Tibial nerve (tissue), 4 donors: ENCODE data around the gene MRPL33. TPM values are rescaled to one million over a fixed set of nuclear protein-coding genes. Genes with fewer than 3 reads are reported as not detected.

Experiments used
- DNase-seq, 2 donors: peaks; one replicate each; pipeline ENCODE4 v3.0.0-alpha.2; 2019; ENCODE audit warnings: low spot score in 2 of 2
- H3K27ac ChIP-seq, 4 donors: fragments of 200-600 bp; sonication (generic) in 3 of 4; one replicate each; pipeline ENCODE4 v1.5.1; 2017 to 2019; ENCODE audit warnings: mild to moderate bottlenecking in 1 of 4
- H3K27me3 ChIP-seq, 2 donors: fragments of 200-600 bp; sonication (generic) in 1 of 2; one replicate each; pipeline versions ENCODE4 v1.5.1 to v1.6.0; 2017 to 2019
- H3K36me3 ChIP-seq, 3 donors: fragments of 200-600 bp; sonication (generic); one replicate each; pipeline ENCODE4 v1.5.1; 2018 to 2019
- H3K4me1 ChIP-seq, 4 donors: fragments of 200-600 bp; sonication (generic) in 3 of 4; one replicate each; pipeline ENCODE4 v1.5.1; 2017 to 2019
- H3K4me3 ChIP-seq, 4 donors: fragments of 200-600 bp; sonication (generic) in 3 of 4; one replicate each; pipeline ENCODE4 v1.5.1; 2017 to 2019; ENCODE audit warnings: mild to moderate bottlenecking in 1 of 4, moderate library complexity in 1 of 4
- H3K9me3 ChIP-seq, 4 donors: fragments of 200-600 bp; sonication (generic) in 3 of 4; one replicate each; pipeline ENCODE4 v1.5.1; 2017 to 2019
- EP300 ChIP-seq, 2 donors: sonication (generic); formaldehyde crosslinking; IDR thresholded peaks; one replicate each; pipeline ENCODE4 v1.6.1; 2017; ENCODE audit warnings: antibody characterized with exemption in 2 of 2, mild to moderate bottlenecking in 1 of 2
- POLR2A ChIP-seq, 2 donors: fragments of 450-650 bp; IDR thresholded peaks; one replicate each; pipeline ENCODE4 v1.6.1; 2017; ENCODE audit warnings: antibody characterized with exemption in 2 of 2, mild to moderate bottlenecking in 2 of 2, moderate library complexity in 2 of 2
- WGBS, 2 donors: methylation state at CpG; one replicate each; pipeline ENCODE4 v1.1.5; 2018; 5-methylcytosine and 5-hydroxymethylcytosine counted together
- total RNA-seq, 4 donors: library from RNA; depleted of rRNA; stranded (reverse); fragments of >200 nt; gene quantifications; one replicate each; pipeline ENCODE4 v1.1.0, GENCODE V29; 2016
- TF ChIP-seq, protein P1 (sequence below), 5 experiments: fragments of 200-600 bp in 3 of 5; fragments of 450-650 bp in 2 of 5; sonication (generic) in 3 of 5; IDR thresholded peaks; one replicate each; pipeline ENCODE4 v1.5.1; 2016 to 2019; ENCODE audit warnings: antibody characterized with exemption in 5 of 5, mild to moderate bottlenecking in 3 of 5, moderate library complexity in 2 of 5

The MRPL33 gene
- total RNA-seq, 4 donors from 2014 or later, result 101 to 186 (median 119) TPM

GRCh38 chr2:27766287-27766661, 5.2 kb upstream of the MRPL33 start:
- peak overlapping the region in 1 of 4 donors; percentile 36 for H3K4me3 ChIP-seq
- H3K4me1 ChIP-seq, result peaks cover 0 to 33% (median 3%) of the 10 kb centered on the region in 4 donors
- H3K27me3 ChIP-seq, result no peaks in the 10 kb centered on the region
- TF ChIP-seq, protein P1, sequence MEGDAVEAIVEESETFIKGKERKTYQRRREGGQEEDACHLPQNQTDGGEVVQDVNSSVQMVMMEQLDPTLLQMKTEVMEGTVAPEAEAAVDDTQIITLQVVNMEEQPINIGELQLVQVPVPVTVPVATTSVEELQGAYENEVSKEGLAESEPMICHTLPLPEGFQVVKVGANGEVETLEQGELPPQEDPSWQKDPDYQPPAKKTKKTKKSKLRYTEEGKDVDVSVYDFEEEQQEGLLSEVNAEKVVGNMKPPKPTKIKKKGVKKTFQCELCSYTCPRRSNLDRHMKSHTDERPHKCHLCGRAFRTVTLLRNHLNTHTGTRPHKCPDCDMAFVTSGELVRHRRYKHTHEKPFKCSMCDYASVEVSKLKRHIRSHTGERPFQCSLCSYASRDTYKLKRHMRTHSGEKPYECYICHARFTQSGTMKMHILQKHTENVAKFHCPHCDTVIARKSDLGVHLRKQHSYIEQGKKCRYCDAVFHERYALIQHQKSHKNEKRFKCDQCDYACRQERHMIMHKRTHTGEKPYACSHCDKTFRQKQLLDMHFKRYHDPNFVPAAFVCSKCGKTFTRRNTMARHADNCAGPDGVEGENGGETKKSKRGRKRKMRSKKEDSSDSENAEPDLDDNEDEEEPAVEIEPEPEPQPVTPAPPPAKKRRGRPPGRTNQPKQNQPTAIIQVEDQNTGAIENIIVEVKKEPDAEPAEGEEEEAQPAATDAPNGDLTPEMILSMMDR (IDR thresholded peaks at IDR 0.05), result no peak
- TF ChIP-seq EP300 (IDR thresholded peaks at IDR 0.05) (no peak), POLR2A (IDR thresholded peaks at IDR 0.05) (no peak)
- WGBS, 2 donors, result 86 to 87% methylated on average over 2 of the region's 2 CpGs
- no peaks in the 10 kb centered on the region for H3K9me3 ChIP-seq
- H3K36me3 ChIP-seq, result no peaks in the 10 kb centered on the region
- no peak overlapping the region for H3K27ac ChIP-seq
- DNase-seq, result no peak

- no peaks in the 10 kb centered on the region for H3K27me3 ChIP-seq
- H3K27ac ChIP-seq, result peak overlapping the region; percentile 71 to 90 (median 86)
- H3K9me3 ChIP-seq, result no peaks in the 10 kb centered on the region
- peaks cover 0 to 21% (median 0%) of the 10 kb centered on the region in 3 donors for H3K36me3 ChIP-seq
- no peak for DNase-seq
- H3K4me1 ChIP-seq, result peaks cover 0 to 43% (median 16%) of the 10 kb centered on the region in 4 donors
- TF ChIP-seq, protein P1 (IDR thresholded peaks at IDR 0.05), result no peak
- TF ChIP-seq EP300 (IDR thresholded peaks at IDR 0.05), result no peak
- no peak for TF ChIP-seq POLR2A (IDR thresholded peaks at IDR 0.05)
- 7 to 10% methylated on average over 13 of the region's 13 CpGs for WGBS, 2 donors
- peak overlapping the region; percentile 68 to 84 (median 79) for H3K4me3 ChIP-seq
Observed at GRCh38 chr2:27771202-27771547, 344 bp upstream of the MRPL33 start.

DNA sequence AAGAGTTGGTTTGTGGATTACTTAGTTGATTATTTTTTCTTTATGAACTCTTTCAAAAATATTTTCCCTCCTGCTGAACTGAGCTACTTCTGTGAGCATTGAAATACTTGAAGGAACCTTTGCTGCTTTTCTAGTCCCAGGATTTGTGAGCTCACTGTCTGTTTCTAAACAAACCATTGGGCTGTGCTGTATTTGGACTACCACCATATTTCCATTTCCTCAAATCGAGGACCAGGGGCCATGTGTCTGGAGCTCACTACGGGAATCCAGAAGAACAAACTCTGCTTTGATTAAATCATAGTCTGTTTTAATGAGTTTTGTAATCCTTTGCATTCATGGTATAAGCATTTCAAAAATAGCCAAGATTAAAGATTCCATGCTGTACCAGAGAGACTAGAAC, 1.3 kb downstream of the MRPL33 start:
- TF ChIP-seq, protein P1 (IDR thresholded peaks at IDR 0.05), result no peak
- TF ChIP-seq POLR2A (IDR thresholded peaks at IDR 0.05) (no peak), EP300 (IDR thresholded peaks at IDR 0.05) (no peak)
- Histone ChIP-seq H3K36me3 (peaks cover 0 to 23% (median 0%) of the 10 kb centered on the region in 3 donors), H3K4me3 (peak overlapping the region in 3 of 4 donors; percentile 68 to 84 (median 77)), H3K9me3 (no peaks in the 10 kb centered on the region), H3K4me1 (peaks cover 0 to 49% (median 17%) of the 10 kb centered on the region in 4 donors), H3K27me3 (no peaks in the 10 kb centered on the region), H3K27ac (peak overlapping the region in 2 of 4 donors; percentile 87 to 90)
- no peak for DNase-seq
- 15 to 18% methylated on average over 2 of the region's 2 CpGs for WGBS, 2 donors

- TF ChIP-seq EP300 (IDR thresholded peaks at IDR 0.05), result no peak
- TF ChIP-seq POLR2A (IDR thresholded peaks at IDR 0.05), result no peak
- TF ChIP-seq, protein P1 (IDR thresholded peaks at IDR 0.05), result no peak
- peaks cover 0 to 27% (median 0%) of the 10 kb centered on the region in 3 donors for H3K36me3 ChIP-seq
- DNase-seq, result no peak
- no peaks in the 10 kb centered on the region for H3K9me3 ChIP-seq
- no peaks in the 10 kb centered on the region for H3K27me3 ChIP-seq
- WGBS, 2 donors, result 70 to 71% methylated on average over 5 of the region's 5 CpGs
- H3K4me1 ChIP-seq, result peaks cover 0 to 59% (median 19%) of the 10 kb centered on the region in 4 donors
- no peak overlapping the region for H3K4me3 ChIP-seq
- H3K27ac ChIP-seq, result peak overlapping the region in 2 of 4 donors; percentile 23 to 90
Observed at GRCh38 chr2:27773959-27774358, 2.4 kb downstream of the MRPL33 start.

DNA sequence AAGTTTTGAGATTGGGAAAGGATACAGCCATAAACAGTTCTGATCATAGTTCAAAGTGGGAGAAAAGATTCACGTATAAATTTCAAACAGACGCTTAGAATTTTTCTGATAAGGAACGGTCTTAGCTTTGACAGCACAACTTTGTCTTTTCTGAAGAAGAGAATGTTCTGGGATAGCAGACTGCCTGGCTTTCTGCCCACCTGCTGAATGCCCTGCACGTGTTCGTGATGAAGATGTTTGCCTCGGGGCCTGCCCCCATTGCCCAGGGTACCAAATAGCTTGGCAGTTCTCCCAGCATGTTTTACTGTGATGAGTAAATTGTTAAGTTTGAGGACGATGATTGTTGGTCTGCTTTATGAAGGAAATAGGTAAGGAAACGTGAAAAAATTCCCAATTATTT, 4.6 kb downstream of the MRPL33 start:
- 38 to 40% methylated on average over 8 of the region's 8 CpGs for WGBS, 2 donors
- H3K27me3 ChIP-seq, result no peaks in the 10 kb centered on the region
- peaks cover 0 to 71% (median 27%) of the 10 kb centered on the region in 4 donors for H3K4me1 ChIP-seq
- DNase-seq, result peak; percentile 35 to 48
- TF ChIP-seq EP300 (IDR thresholded peaks at IDR 0.05) (peak in 1 of 2 donors; percentile 61), POLR2A (IDR thresholded peaks at IDR 0.05) (no peak)
- TF ChIP-seq, protein P1 (IDR thresholded peaks at IDR 0.05), result no peak
- peak overlapping the region in 2 of 4 donors; percentile 61 to 90 for H3K27ac ChIP-seq
- no peak overlapping the region for H3K4me3 ChIP-seq
- H3K36me3 ChIP-seq, result peaks cover 0 to 29% (median 0%) of the 10 kb centered on the region in 3 donors
- H3K9me3 ChIP-seq, result no peaks in the 10 kb centered on the region
